GM12892 (cell line): ENCODE data around the gene HYOU1.
A peak's percentile ranks its signal among the peaks of the same experiment; 100 is the strongest.
"Not testable (repeated sequence)": the region's sequence is repeated elsewhere in the genome, so short reads cannot be mapped to it uniquely, and the experiment has no call there.

Experiments
- DNase-seq: peaks from one replicate; pipeline ENCODE4 v3.0.0; 2011; ENCODE audit not compliant: insufficient read length
- FAIRE-seq: peaks from 2 replicates; lab custom pipeline; 2011; peaks lifted over from hg19 to GRCh38; lab: Jason Lieb, UNC
- POLR2A ChIP-seq: IDR thresholded peaks from 2 replicates; pipeline ENCODE4 v1.6.1; 2011; ENCODE audit warnings: low read depth, low read length, control low read depth
- POLR2AphosphoS5 ChIP-seq: IDR thresholded peaks from 2 replicates; pipeline ENCODE4 v1.6.1; 2011; ENCODE audit warnings: low read depth, low read length, control low read depth
- TAF1 ChIP-seq: IDR thresholded peaks from 2 replicates; pipeline ENCODE4 v1.6.1; 2011; ENCODE audit warnings: low read depth, mild to moderate bottlenecking, control low read depth, low read length, borderline replicate concordance

HYOU1 gene

GRCh38 chr11:119051440-119052162, 5.4 kb downstream of the HYOU1 start:
- DNase-seq (no peak), FAIRE-seq (peak; percentile 100)
- TF ChIP-seq TAF1: no peak
- TF ChIP-seq POLR2A: peak; percentile 64
- peak; percentile 69; the same call in 1 of the 2 replicates for TF ChIP-seq POLR2AphosphoS5

DNA sequence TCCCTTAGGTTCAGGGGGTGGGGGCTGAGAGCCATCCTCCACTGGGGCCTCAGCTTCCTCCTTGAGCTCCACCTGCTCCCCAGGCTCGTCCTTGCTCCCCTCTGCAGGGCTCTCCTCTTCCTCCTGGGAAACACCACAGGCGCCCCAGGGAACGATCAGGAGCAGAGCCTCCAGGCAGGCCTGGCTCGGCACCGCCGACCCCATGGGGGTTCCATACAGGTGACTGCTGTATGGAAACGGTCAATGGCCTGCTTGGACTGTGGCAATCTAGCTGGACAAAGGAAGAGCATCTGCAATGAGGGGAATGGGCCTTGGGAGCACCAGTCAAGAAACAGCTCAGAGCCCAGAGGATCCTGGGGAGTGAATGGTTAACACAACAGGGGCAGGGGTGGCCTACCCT, 7.9 kb downstream of the HYOU1 start:
- FAIRE-seq: no peak

DNA sequence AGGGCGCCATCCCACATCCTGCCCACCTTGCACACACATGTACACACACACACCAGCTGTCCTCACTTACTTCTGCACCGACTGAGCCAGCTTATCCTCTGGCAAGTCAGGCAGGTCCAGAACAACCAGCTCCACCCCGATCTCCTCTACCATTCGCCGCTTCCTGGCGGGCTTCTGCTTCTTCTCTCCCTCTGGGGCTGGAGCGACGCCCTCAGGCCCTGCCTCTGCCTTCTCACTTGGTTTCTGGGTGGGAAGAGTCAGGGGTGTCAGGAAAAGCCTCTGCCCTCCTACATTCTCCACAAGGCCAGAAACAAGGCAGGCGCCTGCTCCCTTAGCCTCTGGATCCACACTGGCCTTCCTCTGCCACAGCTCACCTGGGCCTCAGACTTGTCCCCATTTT, 8.4 kb downstream of the HYOU1 start:
- no peak for DNase-seq
- no peak for FAIRE-seq
- no peak for TF ChIP-seq TAF1

More for the DNA sequence above, 7.9 kb downstream of the HYOU1 start:
- TF ChIP-seq TAF1 (no peak), POLR2AphosphoS5 (no peak), POLR2A (no peak)
- DNase-seq: no peak

DNA sequence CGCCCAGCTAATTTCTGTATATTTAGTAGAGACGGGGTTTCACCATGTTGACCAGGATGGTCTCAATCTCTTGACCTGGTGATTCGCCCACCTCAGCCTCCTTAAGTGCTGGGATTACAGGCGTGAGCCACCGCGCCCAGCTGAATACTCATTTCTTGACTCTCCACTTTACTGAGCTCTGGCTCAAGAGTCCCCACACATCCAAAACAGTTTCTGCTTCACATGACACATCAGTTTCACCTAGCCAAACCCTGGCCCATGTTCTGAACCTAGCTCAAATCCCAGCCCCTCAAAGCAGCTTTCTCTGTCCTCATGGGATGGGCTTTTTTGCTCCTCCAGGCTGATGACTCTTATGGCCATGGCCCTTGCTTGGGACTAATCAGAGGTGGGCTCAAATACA, 9.8 kb downstream of the HYOU1 start:
- no peak for TF ChIP-seq POLR2A
- TF ChIP-seq TAF1: no peak
- no peak for TF ChIP-seq POLR2AphosphoS5
- DNase-seq (no peak), FAIRE-seq (no peak)

DNA sequence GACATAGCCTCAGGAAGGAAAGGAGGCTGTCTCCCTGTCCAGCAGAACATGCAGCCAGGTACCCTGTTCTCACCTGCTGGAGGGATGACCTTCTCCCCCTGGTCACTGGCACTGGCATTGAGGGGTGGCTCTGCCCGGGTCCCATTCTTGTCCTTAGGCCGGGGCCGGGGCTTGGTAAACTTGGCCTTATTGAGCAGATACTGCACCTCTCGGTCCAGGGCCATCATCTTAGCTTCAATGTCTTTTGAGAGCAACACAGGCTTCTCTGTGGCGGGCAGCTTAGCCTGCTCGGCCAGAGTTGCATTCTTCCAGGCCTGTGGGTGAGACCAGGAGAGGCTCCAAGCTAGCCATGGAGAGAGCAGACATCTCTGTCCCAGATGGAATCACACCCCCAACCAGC, 10.5 kb downstream of the HYOU1 start:
- DNase-seq: no peak
- TF ChIP-seq TAF1 (no peak), POLR2AphosphoS5 (no peak), POLR2A (0 out of 2 replicates have a peak, but pooled peaks have one; percentile 28)
- no peak for FAIRE-seq

- no peak for DNase-seq
Observed at GRCh38 chr11:119044708-119045107, 12.3 kb downstream of the HYOU1 start.

GRCh38 chr11:119042927-119043326, 14.1 kb downstream of the HYOU1 start:
- DNase-seq (no peak), FAIRE-seq (no peak)
- no peak for TF ChIP-seq TAF1
- TF ChIP-seq POLR2AphosphoS5: 0 out of 2 replicates have a peak, but pooled peaks have one; percentile 27
- no peak for TF ChIP-seq POLR2A

More at GRCh38 chr11:119044708-119045107, 12.3 kb downstream of the HYOU1 start:
- no peak for TF ChIP-seq POLR2AphosphoS5
- TF ChIP-seq TAF1: no peak
- TF ChIP-seq POLR2A: no peak
- FAIRE-seq: no peak

- TF ChIP-seq TAF1: no peak
- peak; percentile 46 for FAIRE-seq
Observed at GRCh38 chr11:119041821-119042514, 15.0 kb downstream of the HYOU1 start.

GRCh38 chr11:119039471-119039870, 17.5 kb downstream of the HYOU1 start:
- FAIRE-seq, DNase-seq: not testable (repeated sequence)

More at GRCh38 chr11:119041821-119042514, 15.0 kb downstream of the HYOU1 start:
- DNase-seq: no peak

DNA sequence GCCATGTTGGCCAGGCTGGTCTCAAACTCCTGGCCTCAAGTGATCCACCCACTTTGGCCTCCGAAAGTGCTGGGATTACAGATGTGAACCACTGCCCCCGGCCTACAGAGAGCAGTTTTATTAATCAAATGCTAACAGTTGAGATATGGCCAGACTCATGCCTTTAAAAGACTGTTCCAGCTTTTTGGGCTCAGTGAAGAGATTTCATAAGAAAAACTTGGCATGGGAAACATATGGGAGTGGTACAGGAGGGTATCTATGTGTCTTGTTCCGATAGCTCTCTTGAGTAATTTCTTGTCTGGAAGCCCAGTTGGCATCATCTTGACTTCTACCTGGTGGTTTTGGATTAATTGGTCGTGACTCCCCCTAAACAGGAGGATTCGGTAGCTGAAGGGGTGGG, 18.1 kb downstream of the HYOU1 start:
- DNase-seq (no peak), FAIRE-seq (no peak)
- no peak for TF ChIP-seq TAF1
- no peak for TF ChIP-seq POLR2A
- TF ChIP-seq POLR2AphosphoS5: no peak

DNA sequence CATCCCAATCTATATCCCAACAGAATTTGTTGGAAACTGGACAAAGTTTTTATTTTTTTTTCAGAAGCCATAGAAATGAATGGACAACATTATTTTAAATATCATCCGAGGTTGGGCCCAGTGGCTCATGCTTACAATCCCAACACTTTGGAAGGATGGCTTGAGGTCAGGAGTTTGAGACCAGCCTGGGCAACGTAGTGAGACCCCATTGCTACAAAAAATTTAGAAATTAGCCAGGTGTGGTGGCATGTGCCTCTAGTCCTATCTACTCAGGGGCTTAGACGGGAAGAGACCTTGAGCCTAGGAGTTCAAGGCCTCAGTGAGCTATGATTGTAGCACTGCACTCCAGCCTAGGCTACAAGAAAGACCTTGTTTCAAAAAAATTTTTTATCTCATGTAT, 22.2 kb downstream of the HYOU1 start:
- DNase-seq: no peak
- no peak for FAIRE-seq
- no peak for TF ChIP-seq TAF1
- no peak for TF ChIP-seq POLR2AphosphoS5

- not testable (repeated sequence) for DNase-seq, FAIRE-seq
Observed at GRCh38 chr11:119033421-119033820, 23.6 kb downstream of the HYOU1 start.
